HepG2 (cell line): ENCODE data around the gene PARP15. TPM values are rescaled to one million over a fixed set of nuclear protein-coding genes. Genes with fewer than 3 reads are reported as not detected.
A peak's percentile ranks its signal among the peaks of the same experiment; 100 is the strongest.

Experiments
- GTF2F1 ChIP-seq: fragments of 150-350 bp; IDR thresholded peaks from 2 replicates; pipeline ENCODE4 v1.6.1; 2014; ENCODE audit warnings: low read length
- HNF1B ChIP-seq: sonication (generic); formaldehyde crosslinking; IDR thresholded peaks from 2 replicates; pipeline ENCODE4 v1.5.1; 2020; ENCODE audit warnings: mild to moderate bottlenecking, moderate library complexity, missing genetic modification reagents
- RCOR2 ChIP-seq: IDR thresholded peaks from 2 replicates; pipeline ENCODE4 v1.6.1; 2016; ENCODE audit warnings: missing biosample characterization, missing genetic modification reagents
- SP140L ChIP-seq: sonication (generic); formaldehyde crosslinking; IDR thresholded peaks from 2 replicates; pipeline ENCODE4 v1.4.0; 2020; ENCODE audit warnings: missing genetic modification reagents, borderline replicate concordance
- TBX2 ChIP-seq: sonication (generic); formaldehyde crosslinking; IDR thresholded peaks from 2 replicates; pipeline ENCODE4 v1.5.0; 2020; ENCODE audit warnings: missing genetic modification reagents, mild to moderate bottlenecking, borderline replicate concordance
- ZBTB38 ChIP-seq: sonication (generic); formaldehyde crosslinking; IDR thresholded peaks from 2 replicates; pipeline ENCODE4 v1.5.1; 2020; ENCODE audit warnings: mild to moderate bottlenecking, missing genetic modification reagents
- ZBTB43 ChIP-seq: sonication (generic); formaldehyde crosslinking; conservative IDR thresholded peaks from 2 replicates; pipeline ENCODE4 v1.4.0; 2020; ENCODE audit warnings: missing genetic modification reagents
- ZMYM3 ChIP-seq: sonication (generic); formaldehyde crosslinking; IDR thresholded peaks from 2 replicates; pipeline ENCODE4 v1.5.1; 2020; ENCODE audit warnings: mild to moderate bottlenecking, missing genetic modification reagents
- ZNF484 ChIP-seq: sonication (generic); formaldehyde crosslinking; IDR thresholded peaks from 2 replicates; pipeline ENCODE4 v1.5.1; 2020; ENCODE audit warnings: mild to moderate bottlenecking, low read depth, missing genetic modification reagents, borderline replicate concordance
- ZNF503 ChIP-seq: sonication (generic); formaldehyde crosslinking; IDR thresholded peaks from 2 replicates; pipeline ENCODE4 v1.4.0; 2020; ENCODE audit warnings: missing genetic modification reagents
- ZNF687 ChIP-seq: sonication (generic); formaldehyde crosslinking; IDR thresholded peaks from 2 replicates; pipeline ENCODE4 v1.5.1; 2020; ENCODE audit warnings: mild to moderate bottlenecking, missing genetic modification reagents, moderate library complexity
- ZNF710 ChIP-seq: sonication (generic); formaldehyde crosslinking; IDR thresholded peaks from 2 replicates; pipeline ENCODE4 v1.5.0; 2020; ENCODE audit warnings: mild to moderate bottlenecking, missing genetic modification reagents, borderline replicate concordance
- ZNF784 ChIP-seq: sonication (generic); formaldehyde crosslinking; IDR thresholded peaks from 2 replicates; pipeline ENCODE4 v1.5.1; 2020; ENCODE audit warnings: missing genetic modification reagents, mild to moderate bottlenecking, borderline replicate concordance
- polyA plus RNA-seq, 8 experiments: library from polyadenylated mRNA; depleted of rRNA in 3 of 8; stranded (reverse) in 7 of 8; unstranded in 1 of 8; fragments of >200 nt; fragmentation: Illumina TruSeq in 4 of 8; extraction: Trizol in 4 of 8; gene quantifications; 2 replicates each; pipeline versions ENCODE4 v1.2.1 to v1.2.3, GENCODE V29; 2011 to 2016; ENCODE audit warnings: low read depth in 4 of 8, missing spikeins in 1 of 8, mixed read lengths in 1 of 8; ENCODE audit not compliant: insufficient read depth in 1 of 8
- total RNA-seq, 5 experiments: library from RNA; depleted of rRNA; stranded (reverse); fragments of >200 nt; fragmentation: Illumina TruSeq; extraction: Trizol; gene quantifications; 2 replicates each; pipeline ENCODE4 v1.2.3, GENCODE V29; 2016; ENCODE audit warnings: low read depth in 1 of 5

Gene PARP15
- total and polyA plus RNA-seq, 2 of the 13 experiments (the other 11 are each of a cell fraction or from before 2014, with no cell fraction given): 0.02 TPM; not detected in 1

- peak; percentile 47; the same call in 1 of the 2 replicates for TF ChIP-seq ZNF503
- TF ChIP-seq RCOR2 (CRISPR knock-in tag): no peak; the same call in 1 of the 2 replicates
- TF ChIP-seq SP140L (CRISPR knock-in tag): no peak
- no peak for TF ChIP-seq GTF2F1
- TF ChIP-seq ZBTB38: peak; percentile 56; the same call in 1 of the 2 replicates
- TF ChIP-seq ZMYM3 (CRISPR knock-in tag): no peak
- peak; percentile 97 for TF ChIP-seq ZNF687
- no peak for TF ChIP-seq HNF1B
- no peak for TF ChIP-seq ZNF484
- peak; percentile 75; the same call in 1 of the 2 replicates for TF ChIP-seq ZNF710 (CRISPR knock-in tag)
- TF ChIP-seq ZNF784 (CRISPR knock-in tag): peak; percentile 62; the same call in 1 of the 2 replicates
- peak; percentile 86 for TF ChIP-seq TBX2 (CRISPR knock-in tag)
- 0 out of 2 replicates have a peak, but pooled peaks have one; percentile 60 for TF ChIP-seq ZBTB43 (CRISPR knock-in tag)
These were observed 13.1 kb upstream of the PARP15 start, which contains the start of the genes DTX3L and PARP9 (continued) for GRCh38 chr3:122564155-122564912.
